Measurements from ENCODE around the gene RPRD1B. TPM values are rescaled to one million over a fixed set of nuclear protein-coding genes. Genes with fewer than 3 reads are reported as not detected.

Gene RPRD1B
- total RNA-seq, 1 experiment from 2014 or later = 42.6 TPM

GRCh38 chr20:38131588-38132121 lies 98.1 kb downstream of the RPRD1B start:
- no TSS peak for BruUV-seq (replicated peaks)
- no peak for TF ChIP-seq CTCF (IDR thresholded peaks at IDR 0.05; ENCODE audit: unreplicated experiment)
- peaks cover 18% of the 10 kb centered on the region for H3K4me1 Mint-ChIP-seq (ENCODE audit: insufficient read depth, unreplicated experiment)
- H3K36me3 Mint-ChIP-seq (ENCODE audit: insufficient read depth, unreplicated experiment) = no peaks in the 10 kb centered on the region
- H3K27ac Mint-ChIP-seq (ENCODE audit: low read depth, unreplicated experiment) = no peak overlapping the region
- H3K9me3 Mint-ChIP-seq (ENCODE audit: unreplicated experiment) = no peaks in the 10 kb centered on the region
- intact Hi-C loops (cut with micrococcal nuclease) = no loop called here
- H3K4me3 Mint-ChIP-seq (ENCODE audit: unreplicated experiment) = no peak overlapping the region
- no peaks in the 10 kb centered on the region for H3K27me3 Mint-ChIP-seq (ENCODE audit: insufficient read depth, unreplicated experiment)
- peak; percentile 20 for DNase-seq (ENCODE audit: unreplicated experiment)
- POLR2A ChIA-PET = interaction anchor here (2.1 kb wide), 1 partner anchor 12 kb away, joined by 9 read pairs; no protein-coding TSS in a partner anchor
- CTCF ChIA-PET = interaction anchor here (0.9 to 3.0 kb wide), 7 partner anchors 13 to 746 kb away, joined by 3 to 19 read pairs (median 4); partner anchors contain the start of gene TGM2

- intact Hi-C loops (cut with micrococcal nuclease) = no loop called here
- no peak overlapping the region for H3K4me3 Mint-ChIP-seq (ENCODE audit: unreplicated experiment)
- peaks cover 11% of the 10 kb centered on the region for H3K4me1 Mint-ChIP-seq (ENCODE audit: insufficient read depth, unreplicated experiment)
- TF ChIP-seq CTCF (IDR thresholded peaks at IDR 0.05; ENCODE audit: unreplicated experiment) = no peak
- DNase-seq (ENCODE audit: unreplicated experiment) = no peak
- no TSS peak for BruUV-seq (replicated peaks)
- CTCF ChIA-PET = interaction anchor here (0.6 to 3.0 kb wide), 5 partner anchors 12 to 75 kb away, joined by 3 to 9 read pairs (median 4); no protein-coding TSS in a partner anchor
- H3K9me3 Mint-ChIP-seq (ENCODE audit: unreplicated experiment) = no peaks in the 10 kb centered on the region
- H3K27ac Mint-ChIP-seq (ENCODE audit: low read depth, unreplicated experiment) = no peak overlapping the region
- no peaks in the 10 kb centered on the region for H3K36me3 Mint-ChIP-seq (ENCODE audit: insufficient read depth, unreplicated experiment)
- POLR2A ChIA-PET = interaction anchor here (2.1 kb wide), 1 partner anchor 11 kb away, joined by 9 read pairs; no protein-coding TSS in a partner anchor
- no peaks in the 10 kb centered on the region for H3K27me3 Mint-ChIP-seq (ENCODE audit: insufficient read depth, unreplicated experiment)
Measured at GRCh38 chr20:38132156-38132909, 98.8 kb downstream of the RPRD1B start.

GRCh38 chr20:38132910-38133501 lies 99.5 kb downstream of the RPRD1B start:
- CTCF ChIA-PET = interaction anchor here (0.5 to 3.0 kb wide), 4 partner anchors 59 to 273 kb away, joined by 3 to 9 read pairs (median 4); no protein-coding TSS in a partner anchor
- no peak for DNase-seq (ENCODE audit: unreplicated experiment)
- no peak overlapping the region for H3K4me3 Mint-ChIP-seq (ENCODE audit: unreplicated experiment)
- no peaks in the 10 kb centered on the region for H3K27me3 Mint-ChIP-seq (ENCODE audit: insufficient read depth, unreplicated experiment)
- intact Hi-C loops (cut with micrococcal nuclease) = no loop called here
- POLR2A ChIA-PET = no interaction called here
- BruUV-seq (replicated peaks) = no TSS peak
- no peak for TF ChIP-seq CTCF (IDR thresholded peaks at IDR 0.05; ENCODE audit: unreplicated experiment)
- H3K9me3 Mint-ChIP-seq (ENCODE audit: unreplicated experiment) = no peaks in the 10 kb centered on the region
- no peak overlapping the region for H3K27ac Mint-ChIP-seq (ENCODE audit: low read depth, unreplicated experiment)
- no peaks in the 10 kb centered on the region for H3K36me3 Mint-ChIP-seq (ENCODE audit: insufficient read depth, unreplicated experiment)
- H3K4me1 Mint-ChIP-seq (ENCODE audit: insufficient read depth, unreplicated experiment) = peaks cover 7% of the 10 kb centered on the region

All from MCF 10A (cell line).